SK-N-MC (cell line): ENCODE results near the gene LRIG1.

ENCODE experiments used
- EZH2 ChIP-seq: fragments of 200-600 bp; sonication (generic); IDR thresholded peaks from one replicate; pipeline ENCODE4 v1.6.1; 2017; ENCODE audit warnings: antibody characterized with exemption
- FOXP2 ChIP-seq: optimal IDR thresholded peaks from 2 replicates; pipeline ENCODE3; 2011; ENCODE audit warnings: mild to moderate bottlenecking, moderate library complexity; ENCODE audit not compliant: insufficient read depth; ENCODE audit errors: extremely low read length, control extremely low read depth
- POLR2AphosphoS5 ChIP-seq: IDR thresholded peaks from 2 replicates; pipeline ENCODE4 v1.6.1; 2012; ENCODE audit warnings: mild to moderate bottlenecking, low read depth, low read length, borderline replicate concordance

GRCh38 chr3:66438046-66438445, 62.8 kb downstream of the LRIG1 start:
- no peak for TF ChIP-seq POLR2AphosphoS5
- no peak for TF ChIP-seq EZH2
- no peak for TF ChIP-seq FOXP2
